ENCODE data around the gene MAML3.

- TF ChIP-seq, protein P1, sequence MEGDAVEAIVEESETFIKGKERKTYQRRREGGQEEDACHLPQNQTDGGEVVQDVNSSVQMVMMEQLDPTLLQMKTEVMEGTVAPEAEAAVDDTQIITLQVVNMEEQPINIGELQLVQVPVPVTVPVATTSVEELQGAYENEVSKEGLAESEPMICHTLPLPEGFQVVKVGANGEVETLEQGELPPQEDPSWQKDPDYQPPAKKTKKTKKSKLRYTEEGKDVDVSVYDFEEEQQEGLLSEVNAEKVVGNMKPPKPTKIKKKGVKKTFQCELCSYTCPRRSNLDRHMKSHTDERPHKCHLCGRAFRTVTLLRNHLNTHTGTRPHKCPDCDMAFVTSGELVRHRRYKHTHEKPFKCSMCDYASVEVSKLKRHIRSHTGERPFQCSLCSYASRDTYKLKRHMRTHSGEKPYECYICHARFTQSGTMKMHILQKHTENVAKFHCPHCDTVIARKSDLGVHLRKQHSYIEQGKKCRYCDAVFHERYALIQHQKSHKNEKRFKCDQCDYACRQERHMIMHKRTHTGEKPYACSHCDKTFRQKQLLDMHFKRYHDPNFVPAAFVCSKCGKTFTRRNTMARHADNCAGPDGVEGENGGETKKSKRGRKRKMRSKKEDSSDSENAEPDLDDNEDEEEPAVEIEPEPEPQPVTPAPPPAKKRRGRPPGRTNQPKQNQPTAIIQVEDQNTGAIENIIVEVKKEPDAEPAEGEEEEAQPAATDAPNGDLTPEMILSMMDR (IDR thresholded peaks at IDR 0.05 in 8 of 11, conservative IDR thresholded peaks at IDR 0.05 in 3 of 11), result no peak
- no peak for TF ChIP-seq POLR2A (IDR thresholded peaks at IDR 0.05)
Measured at GRCh38 chr4:139782926-139783522, 371.0 kb downstream of the MAML3 start.

Data from spleen (tissue), 7 donors.